ENCODE data around the gene AFG3L2. TPM values are rescaled to one million over a fixed set of nuclear protein-coding genes. Genes with fewer than 3 reads are reported as not detected.

Gene AFG3L2
- total RNA-seq, 1 experiment from 2014 or later: 73.5 TPM

DNA sequence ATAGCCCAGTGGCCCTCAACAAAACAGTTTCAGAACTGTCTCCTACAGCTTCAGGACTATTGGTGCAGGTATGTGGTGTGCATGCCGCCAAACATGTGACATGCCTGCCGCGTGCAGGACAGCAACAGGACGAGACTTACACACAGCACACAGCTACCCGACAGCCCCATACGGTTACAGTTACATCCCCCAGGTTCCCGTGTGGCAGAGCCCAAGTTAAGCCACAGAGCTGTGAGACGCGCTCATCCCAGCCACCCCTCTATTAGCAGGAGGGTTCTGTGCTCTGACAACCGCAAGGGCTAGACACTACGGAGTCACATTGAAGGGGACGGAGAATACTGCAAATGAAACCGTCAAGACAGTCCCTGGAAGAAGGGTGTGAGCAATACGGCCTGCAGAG lies 85.3 kb downstream of the AFG3L2 start:
- Histone ChIP-seq H4K91ac (ENCODE audit: insufficient read length, low read depth, low read length) (no peak overlapping the region), H2BK20ac (ENCODE audit: low read depth, low read length, poor library complexity, severe bottlenecking) (no peak overlapping the region), H3K56ac (ENCODE audit: insufficient read length, low read depth, low read length) (no peak overlapping the region), H3T11ph (ENCODE audit: low read length) (no peak overlapping the region), H2BK120ac (ENCODE audit: low read depth, low read length, poor library complexity, severe bottlenecking) (no peak overlapping the region), H3K4ac (ENCODE audit: low read depth, low read length) (no peak overlapping the region), H2BK15ac (ENCODE audit: low read depth, low read length) (no peak overlapping the region), H4K20me1 (ENCODE audit: control insufficient read depth, insufficient read depth, insufficient read length) (no peaks in the 10 kb centered on the region), H3K79me2 (ENCODE audit: insufficient read depth, low read length) (no peaks in the 10 kb centered on the region), H3K23ac (ENCODE audit: insufficient read length, low read depth, low read length) (no peak overlapping the region), H3K4me2 (ENCODE audit: insufficient read depth, insufficient read length, low read length) (no peak overlapping the region), H4K8ac (replicated peaks; ENCODE audit: insufficient read length, low read depth, low read length) (no peak overlapping the region), H2AK5ac (ENCODE audit: insufficient read length, low read length) (no peak overlapping the region), H3K79me1 (ENCODE audit: insufficient read depth, low read depth, low read length, poor library complexity, severe bottlenecking) (no peaks in the 10 kb centered on the region), H3K9me3 (ENCODE audit: control insufficient read depth, low read depth, low read length) (no peaks in the 10 kb centered on the region), H3K27ac (ENCODE audit: insufficient read length, low read depth, low read length) (no peak overlapping the region), H2BK5ac (ENCODE audit: insufficient read length, low read length) (no peak overlapping the region), H3K27me3 (ENCODE audit: insufficient read depth, low read length) (no peaks in the 10 kb centered on the region; the same call in 1 of the 2 replicates), H3K18ac (ENCODE audit: insufficient read length, low read depth, low read length) (no peak overlapping the region), H3K9ac (ENCODE audit: extremely low read depth, insufficient read length, low read length) (no peak overlapping the region), H3K14ac (ENCODE audit: insufficient read depth, low read length) (no peak overlapping the region), H3K4me1 (ENCODE audit: insufficient read depth, low read length) (no peaks in the 10 kb centered on the region), H2BK12ac (ENCODE audit: insufficient read length, low read depth, low read length) (no peak overlapping the region), H3K23me2 (ENCODE audit: insufficient read length, low read depth, low read length, poor library complexity, severe bottlenecking) (peaks cover 14% of the 10 kb centered on the region), H2AFZ (ENCODE audit: low read length) (no peak overlapping the region), H4K5ac (ENCODE audit: insufficient read length, low read depth, low read length) (no peak overlapping the region)
- Mint-ChIP-seq H3K27me3 (ENCODE audit: low read depth) (peaks cover 27% of the 10 kb centered on the region), H3K9me3 (no peaks in the 10 kb centered on the region; a peak in 1 of 5 replicates), H3K4me3 (no peak overlapping the region), H3K27ac (no peak overlapping the region), H3K36me3 (ENCODE audit: insufficient read depth in 1 of 3, low read depth in 3 of 3) (no peaks in the 10 kb centered on the region), H3K4me1 (peaks cover 14 to 20% of the 10 kb centered on the region in 2 experiments)
- no CpG with 5 or more reads among the region's 14 CpGs for WGBS (ENCODE audit: extremely low coverage, insufficient read length, low lambda C conversion rate)
- DNase-seq: no peak
- TF ChIP-seq, protein P1, sequence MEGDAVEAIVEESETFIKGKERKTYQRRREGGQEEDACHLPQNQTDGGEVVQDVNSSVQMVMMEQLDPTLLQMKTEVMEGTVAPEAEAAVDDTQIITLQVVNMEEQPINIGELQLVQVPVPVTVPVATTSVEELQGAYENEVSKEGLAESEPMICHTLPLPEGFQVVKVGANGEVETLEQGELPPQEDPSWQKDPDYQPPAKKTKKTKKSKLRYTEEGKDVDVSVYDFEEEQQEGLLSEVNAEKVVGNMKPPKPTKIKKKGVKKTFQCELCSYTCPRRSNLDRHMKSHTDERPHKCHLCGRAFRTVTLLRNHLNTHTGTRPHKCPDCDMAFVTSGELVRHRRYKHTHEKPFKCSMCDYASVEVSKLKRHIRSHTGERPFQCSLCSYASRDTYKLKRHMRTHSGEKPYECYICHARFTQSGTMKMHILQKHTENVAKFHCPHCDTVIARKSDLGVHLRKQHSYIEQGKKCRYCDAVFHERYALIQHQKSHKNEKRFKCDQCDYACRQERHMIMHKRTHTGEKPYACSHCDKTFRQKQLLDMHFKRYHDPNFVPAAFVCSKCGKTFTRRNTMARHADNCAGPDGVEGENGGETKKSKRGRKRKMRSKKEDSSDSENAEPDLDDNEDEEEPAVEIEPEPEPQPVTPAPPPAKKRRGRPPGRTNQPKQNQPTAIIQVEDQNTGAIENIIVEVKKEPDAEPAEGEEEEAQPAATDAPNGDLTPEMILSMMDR (conservative IDR thresholded peaks at IDR 0.05): no peak
